Common myeloid progenitor, CD34-positive (primary cell): ENCODE results near the gene GABRG3.

ENCODE experiments used
- CTCF ChIA-PET: fragments of 350-600 bp; sonication (Branson Sonifier 250); formaldehyde crosslinking; loops from one replicate; lab custom pipeline; 2021; ENCODE audit warnings: antibody characterized with exemption; lab: Charles Lee
- POLR2A ChIA-PET: fragments of 350-600 bp; sonication (Branson Sonifier 250); formaldehyde crosslinking; loops from one replicate; lab custom pipeline; 2021; ENCODE audit warnings: antibody characterized with exemption; lab: Charles Lee
- DNase-seq, 3 donors: peaks; one replicate each; pipeline versions ENCODE4 v3.0.0 to v3.0.0-alpha.2; 2013
- H3K27ac ChIP-seq, 2 experiments: 1 replicate in 1 of 2; 2 replicates in 1 of 2; pipeline ENCODE4 v1.7.0; 2013; ENCODE audit warnings: inconsistent platforms in 2 of 2, low read length in 2 of 2, mild to moderate bottlenecking in 2 of 2, low read depth in 1 of 2, moderate library complexity in 1 of 2; ENCODE audit not compliant: severe bottlenecking in 2 of 2, insufficient read depth in 1 of 2, poor library complexity in 1 of 2
- H3K27me3 ChIP-seq, 5 experiments: replicated peaks in 2 of 5; 1 replicate in 3 of 5; 2 replicates in 2 of 5; pipeline versions ENCODE4 v1.6.1 to v1.7.0; 2013; ENCODE audit warnings: low read length in 4 of 5, mild to moderate bottlenecking in 2 of 5, moderate library complexity in 2 of 5, inconsistent platforms in 1 of 5; ENCODE audit not compliant: insufficient read depth in 5 of 5, control insufficient read depth in 4 of 5
- H3K36me3 ChIP-seq, 4 experiments: 1 replicate in 2 of 4; 2 replicates in 2 of 4; pipeline versions ENCODE4 v1.6.1 to v1.7.0; 2013; ENCODE audit warnings: low read length in 3 of 4, control low read depth in 1 of 4, mild to moderate bottlenecking in 1 of 4; ENCODE audit not compliant: control insufficient read depth in 4 of 4, insufficient read depth in 4 of 4
- H3K4me1 ChIP-seq, 4 experiments: 1 replicate in 3 of 4; 2 replicates in 1 of 4; pipeline versions ENCODE4 v1.6.1 to v1.7.1; 2013; ENCODE audit warnings: low read length in 3 of 4, mild to moderate bottlenecking in 3 of 4, control low read depth in 1 of 4, inconsistent platforms in 1 of 4, moderate library complexity in 1 of 4; ENCODE audit not compliant: control insufficient read depth in 4 of 4, insufficient read depth in 4 of 4; ENCODE audit errors: control extremely low read depth in 1 of 4
- H3K4me3 ChIP-seq, 7 experiments: 1 replicate in 4 of 7; 2 replicates in 3 of 7; pipeline versions ENCODE4 v1.5.1 to v1.7.0; 2013; ENCODE audit warnings: mild to moderate bottlenecking in 7 of 7, low read length in 6 of 7, moderate library complexity in 6 of 7, inconsistent platforms in 2 of 7, low read depth in 2 of 7, control low read depth in 1 of 7; ENCODE audit not compliant: insufficient read depth in 4 of 7, control insufficient read depth in 1 of 7; ENCODE audit errors: extremely low read depth in 1 of 7
- H3K9me3 ChIP-seq, 5 experiments: 1 replicate in 4 of 5; 2 replicates in 1 of 5; pipeline versions ENCODE4 v1.6.1 to v1.7.1; 2013; ENCODE audit warnings: low read length in 4 of 5, mild to moderate bottlenecking in 2 of 5, inconsistent platforms in 1 of 5, low read depth in 1 of 5, moderate library complexity in 1 of 5; ENCODE audit not compliant: control insufficient read depth in 4 of 5, insufficient read depth in 2 of 5; ENCODE audit errors: control extremely low read depth in 1 of 5
- WGBS: methylation state at CpG from one replicate; pipeline ENCODE4 v1.1.5; 2013; ENCODE audit not compliant: insufficient coverage; 5-methylcytosine and 5-hydroxymethylcytosine counted together

Gene GABRG3

GRCh38 chr15:27065785-27066184, 94.8 kb downstream of the GABRG3 start:
- H3K9me3 ChIP-seq = peaks cover 0 to 14% (median 6%) of the 10 kb centered on the region in 5 experiments
- H3K4me1 ChIP-seq = no peaks in the 10 kb centered on the region
- H3K36me3 ChIP-seq = no peaks in the 10 kb centered on the region
- ChIA-PET CTCF (interaction anchor here (1.1 kb wide), 1 partner anchor 10 kb away, joined by 3 read pairs; no protein-coding TSS in a partner anchor), POLR2A (no interaction called here)
- no peak for DNase-seq
- no peak overlapping the region for H3K4me3 ChIP-seq
- 100% methylated on average over 2 of the region's 4 CpGs for WGBS
- H3K27me3 ChIP-seq = no peaks in the 10 kb centered on the region
- no peak overlapping the region for H3K27ac ChIP-seq

- no peaks in the 10 kb centered on the region for H3K27me3 ChIP-seq
- no peak for DNase-seq
- WGBS = no CpG with 5 or more reads among the region's 2 CpGs
- peaks cover 0 to 14% (median 6%) of the 10 kb centered on the region in 5 experiments for H3K9me3 ChIP-seq
- H3K4me3 ChIP-seq = no peak overlapping the region
- ChIA-PET CTCF (interaction anchor here (0.6 to 1.1 kb wide), 2 partner anchors 9 to 717 kb away, joined by 3 read pairs; no protein-coding TSS in a partner anchor), POLR2A (no interaction called here)
- no peak overlapping the region for H3K27ac ChIP-seq
- no peaks in the 10 kb centered on the region for H3K4me1 ChIP-seq
- H3K36me3 ChIP-seq = no peaks in the 10 kb centered on the region
Observed at GRCh38 chr15:27066446-27066845, 95.5 kb downstream of the GABRG3 start.

GRCh38 chr15:27067175-27067574, 96.2 kb downstream of the GABRG3 start:
- no peaks in the 10 kb centered on the region for H3K27me3 ChIP-seq
- no peaks in the 10 kb centered on the region for H3K4me1 ChIP-seq
- no peaks in the 10 kb centered on the region for H3K36me3 ChIP-seq
- POLR2A ChIA-PET = no interaction called here
- H3K27ac ChIP-seq = no peak overlapping the region
- peaks cover 0 to 14% (median 6%) of the 10 kb centered on the region in 5 experiments for H3K9me3 ChIP-seq
- WGBS = 86% methylated on average over 8 of the region's 12 CpGs
- CTCF ChIA-PET = no interaction called here
- DNase-seq = no peak
- H3K4me3 ChIP-seq = no peak overlapping the region

GRCh38 chr15:27070841-27071240, 99.9 kb downstream of the GABRG3 start:
- ChIA-PET CTCF (no interaction called here), POLR2A (no interaction called here)
- Histone ChIP-seq H3K36me3 (no peaks in the 10 kb centered on the region), H3K27ac (no peak overlapping the region), H3K4me1 (no peaks in the 10 kb centered on the region), H3K4me3 (no peak overlapping the region), H3K9me3 (peaks cover 0 to 15% (median 6%) of the 10 kb centered on the region in 5 experiments), H3K27me3 (no peaks in the 10 kb centered on the region)
- WGBS = 85% methylated on average over 6 of the region's 6 CpGs
- DNase-seq = no peak

- ChIA-PET CTCF (no interaction called here), POLR2A (no interaction called here)
- H3K36me3 ChIP-seq = no peaks in the 10 kb centered on the region
- H3K4me3 ChIP-seq = no peak overlapping the region
- H3K9me3 ChIP-seq = peaks cover 0 to 3% (median 0%) of the 10 kb centered on the region in 5 experiments
- no peak for DNase-seq
- no peaks in the 10 kb centered on the region for H3K27me3 ChIP-seq
- H3K27ac ChIP-seq = no peak overlapping the region
- WGBS = 98% methylated on average over 6 of the region's 6 CpGs
- no peaks in the 10 kb centered on the region for H3K4me1 ChIP-seq
Observed at GRCh38 chr15:27074179-27074578, 103.2 kb downstream of the GABRG3 start.

GRCh38 chr15:27077790-27078189, 106.8 kb downstream of the GABRG3 start:
- no peak for DNase-seq
- Histone ChIP-seq H3K4me3 (no peak overlapping the region), H3K27me3 (no peaks in the 10 kb centered on the region), H3K27ac (no peak overlapping the region), H3K9me3 (no peaks in the 10 kb centered on the region), H3K4me1 (no peaks in the 10 kb centered on the region), H3K36me3 (no peaks in the 10 kb centered on the region)
- 82% methylated on average over 5 of the region's 5 CpGs for WGBS
- ChIA-PET CTCF (no interaction called here), POLR2A (no interaction called here)

GRCh38 chr15:27081676-27082418, 110.9 kb downstream of the GABRG3 start:
- 89% methylated on average over 10 of the region's 10 CpGs for WGBS
- no peaks in the 10 kb centered on the region for H3K9me3 ChIP-seq
- no peak for DNase-seq
- no peaks in the 10 kb centered on the region for H3K4me1 ChIP-seq
- H3K36me3 ChIP-seq = no peaks in the 10 kb centered on the region
- no peaks in the 10 kb centered on the region for H3K27me3 ChIP-seq
- ChIA-PET POLR2A (no interaction called here), CTCF (interaction anchor here (1.7 kb wide), 1 partner anchor 26 kb away, joined by 5 read pairs; no protein-coding TSS in a partner anchor)
- no peak overlapping the region for H3K27ac ChIP-seq
- no peak overlapping the region for H3K4me3 ChIP-seq
